Skeletal muscle satellite cell (primary cell): ENCODE data around the gene COASY.
"Not testable (repeated sequence)": the region's sequence is repeated elsewhere in the genome, so short reads cannot be mapped to it uniquely, and the experiment has no call there.

Experiments
- H3K27me3 ChIP-seq: 2 replicates; pipeline ENCODE4 v1.7.0; 2013; ENCODE audit warnings: low read length; ENCODE audit not compliant: control insufficient read depth, insufficient read depth
- H3K36me3 ChIP-seq: 2 replicates; pipeline ENCODE4 v1.7.0; 2013; ENCODE audit warnings: mild to moderate bottlenecking, control low read depth, low read length; ENCODE audit not compliant: insufficient read depth
- H3K4me1 ChIP-seq: 2 replicates; pipeline ENCODE4 v1.7.0; 2013; ENCODE audit warnings: low read length; ENCODE audit not compliant: control insufficient read depth, insufficient read depth
- H3K4me2 ChIP-seq: 2 replicates; pipeline ENCODE4 v1.7.0; 2013; ENCODE audit warnings: mild to moderate bottlenecking, low read length
- H3K4me3 ChIP-seq: 2 replicates; pipeline ENCODE4 v1.7.0; 2013; ENCODE audit warnings: low read length
- H3K9ac ChIP-seq: 2 replicates; pipeline ENCODE4 v1.7.0; 2013; ENCODE audit warnings: mild to moderate bottlenecking, low read depth, low read length, moderate library complexity
- H3K9me3 ChIP-seq: replicated peaks from 2 replicates; pipeline ENCODE4 v1.7.0; 2013; ENCODE audit warnings: mild to moderate bottlenecking, control low read depth, low read length

Gene COASY

DNA sequence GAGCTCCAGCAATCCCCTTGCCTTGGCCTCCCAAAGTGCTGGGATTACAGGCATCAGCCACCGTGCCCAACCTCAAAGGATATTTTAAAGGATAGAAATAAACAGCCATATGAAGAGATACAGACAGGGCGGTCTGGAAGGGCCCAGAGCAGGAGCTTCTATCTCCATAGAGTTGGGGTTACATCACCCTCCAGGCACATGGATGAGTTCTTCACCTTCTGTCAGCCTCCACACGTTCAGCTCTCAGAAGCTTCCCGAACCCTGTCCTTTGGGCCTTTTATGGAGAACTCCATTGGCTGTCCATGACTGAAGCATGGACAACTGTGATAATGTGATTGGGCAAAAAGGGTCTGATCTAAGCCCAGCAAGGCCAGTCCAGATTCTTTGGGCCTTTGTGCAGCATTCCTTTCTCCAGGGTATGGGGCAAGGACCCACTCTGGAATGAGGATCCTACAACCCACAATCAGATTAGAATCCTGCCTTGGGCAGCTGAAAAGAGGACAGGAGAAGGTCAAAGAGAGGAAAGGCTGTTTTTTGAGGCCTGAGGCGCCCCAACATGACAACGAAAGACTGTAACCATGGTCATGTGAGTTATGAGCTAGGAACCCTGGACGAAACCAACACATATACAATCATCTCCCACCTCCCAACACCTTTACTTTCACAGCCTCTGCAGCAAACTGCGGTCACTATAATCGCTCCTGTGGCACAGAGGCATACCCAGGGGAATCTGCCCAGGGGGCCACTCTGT is 16.0 kb upstream of the COASY start:
- peaks cover 20% of the 10 kb centered on the region for H3K36me3 ChIP-seq
- H3K9ac ChIP-seq, H3K4me2 ChIP-seq, H3K4me3 ChIP-seq, H3K9me3 ChIP-seq, H3K4me1 ChIP-seq, H3K27me3 ChIP-seq: not testable (repeated sequence)

DNA sequence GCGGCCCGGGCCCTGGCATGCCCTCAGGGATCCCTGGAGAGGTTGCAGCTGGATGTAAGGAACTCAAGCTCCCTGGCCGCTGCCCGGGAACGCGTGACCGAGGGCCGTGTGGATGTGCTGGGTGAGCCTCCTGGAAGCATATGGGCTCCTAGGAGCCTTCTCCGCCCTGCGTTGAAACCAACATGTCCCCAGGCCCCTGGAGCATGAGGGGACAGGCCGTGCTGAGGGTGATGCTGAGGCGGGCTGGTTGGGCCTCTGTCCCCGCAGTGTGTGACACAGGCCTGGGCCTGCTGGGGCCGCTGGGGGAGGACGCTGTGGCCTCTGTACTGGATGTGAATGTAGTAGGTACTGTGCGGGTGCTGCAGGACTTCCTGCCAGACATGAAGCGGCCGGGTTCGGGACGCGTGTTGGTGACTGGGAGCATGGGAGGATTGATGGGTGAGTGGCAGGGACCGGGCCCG is 14.9 kb upstream of the COASY start:
- H3K9me3 ChIP-seq = no peaks in the 10 kb centered on the region
- no peaks in the 10 kb centered on the region for H3K27me3 ChIP-seq
- no peaks in the 10 kb centered on the region for H3K4me1 ChIP-seq
- H3K9ac ChIP-seq = no peak overlapping the region
- H3K4me3 ChIP-seq = no peak overlapping the region
- H3K4me2 ChIP-seq = no peak overlapping the region
- H3K36me3 ChIP-seq = peaks cover 12% of the 10 kb centered on the region

DNA sequence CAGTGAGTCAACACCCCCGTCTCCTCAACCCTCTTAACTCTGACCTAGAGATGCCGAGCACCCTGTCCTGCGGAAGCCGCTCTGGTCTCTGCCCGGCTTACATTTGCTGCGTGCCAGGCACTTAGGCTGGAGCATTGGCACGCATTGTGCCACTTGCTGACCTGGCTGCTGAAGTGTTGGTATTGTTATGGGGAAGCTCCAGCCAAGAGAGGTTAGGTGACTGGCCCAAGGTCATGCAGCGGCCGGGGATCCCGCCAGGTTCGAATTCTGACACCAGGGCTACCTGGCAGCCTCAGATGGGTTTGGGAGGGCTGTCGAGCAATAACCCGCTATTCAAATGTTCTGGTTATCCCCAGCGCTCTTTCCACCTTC is 14.3 kb upstream of the COASY start:
- Histone ChIP-seq H3K27me3 (no peaks in the 10 kb centered on the region), H3K4me2 (no peak overlapping the region), H3K9me3 (no peaks in the 10 kb centered on the region), H3K4me1 (no peaks in the 10 kb centered on the region), H3K4me3 (no peak overlapping the region), H3K36me3 (peaks cover 9% of the 10 kb centered on the region), H3K9ac (no peak overlapping the region)

DNA sequence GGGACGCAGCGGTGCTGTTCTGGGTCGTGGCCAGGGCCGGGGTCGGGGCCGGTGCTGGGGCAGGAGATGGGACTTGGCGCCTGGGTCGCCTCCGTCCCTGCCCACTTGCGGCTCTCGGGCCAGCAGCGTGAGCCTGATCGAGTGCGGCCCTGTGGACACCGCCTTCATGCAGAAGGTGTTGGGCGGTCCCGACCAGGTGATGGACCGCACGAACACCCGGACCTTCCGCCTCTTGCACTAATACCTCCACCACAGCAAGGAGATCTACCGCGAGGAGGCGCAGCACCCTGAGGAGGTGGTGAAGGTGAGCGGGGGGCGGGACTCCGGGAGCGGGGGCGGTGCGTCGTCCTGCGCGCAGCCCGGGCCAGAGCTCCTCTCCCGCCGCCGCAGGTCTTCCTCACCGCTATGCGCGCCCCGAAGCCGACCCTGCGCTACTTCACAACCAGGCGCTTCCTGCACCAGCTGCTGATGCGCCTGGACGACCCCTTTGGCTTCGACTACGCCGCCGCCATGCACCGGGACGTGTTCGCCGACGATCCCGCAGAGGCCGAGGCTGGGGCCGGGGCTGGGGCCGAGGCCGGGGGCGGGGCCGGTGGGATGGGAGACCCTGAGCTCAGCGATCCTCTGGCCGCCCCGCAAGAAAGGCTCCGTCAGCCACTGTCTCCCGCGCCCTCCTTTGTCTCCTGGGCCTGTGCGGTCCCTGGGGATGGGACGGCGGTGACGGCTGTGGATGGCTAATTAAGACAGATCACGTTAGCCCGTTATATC is 13.7 kb upstream of the COASY start:
- Histone ChIP-seq H3K27me3 (no peaks in the 10 kb centered on the region), H3K4me1 (peaks cover 1% of the 10 kb centered on the region), H3K36me3 (peaks cover 4% of the 10 kb centered on the region), H3K9me3 (no peaks in the 10 kb centered on the region), H3K4me3 (no peak overlapping the region), H3K4me2 (no peak overlapping the region), H3K9ac (no peak overlapping the region)

DNA sequence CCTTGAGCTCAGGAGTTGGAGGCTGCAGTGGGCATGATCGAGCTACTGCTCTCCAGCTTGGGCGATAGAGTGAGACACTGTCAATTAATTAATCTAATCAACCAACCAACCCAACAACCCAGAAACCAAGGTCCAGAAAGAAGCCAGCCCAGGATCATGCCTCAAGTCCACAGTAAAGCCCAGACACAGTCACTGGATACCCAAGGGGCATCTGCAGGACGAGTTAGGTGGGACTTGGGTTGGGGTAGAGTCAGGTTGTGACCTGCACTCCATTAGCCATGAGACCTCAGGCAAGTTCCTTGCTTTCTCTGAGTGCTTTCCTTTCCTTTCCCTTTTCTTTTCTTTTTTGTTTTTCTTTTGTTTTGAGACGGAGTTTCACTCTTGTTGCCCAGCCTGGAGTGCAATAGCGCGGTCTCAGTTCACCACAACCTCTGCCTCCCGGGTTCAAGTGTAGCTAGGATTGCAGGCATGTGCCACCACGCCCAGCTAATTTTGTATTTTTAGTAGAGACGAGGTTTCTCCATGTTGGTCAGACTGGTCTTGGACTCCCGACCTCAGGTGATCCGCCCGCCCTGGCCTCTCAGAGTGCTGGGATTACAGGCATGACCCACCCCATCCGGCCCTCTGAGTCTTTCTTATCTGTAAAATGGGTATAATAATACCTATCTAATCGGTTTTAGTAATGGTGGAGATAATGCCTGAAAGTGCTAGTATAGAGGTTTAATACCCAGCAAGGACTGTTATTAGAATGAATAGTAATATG is 12.8 kb upstream of the COASY start:
- Histone ChIP-seq H3K4me2 (no peak overlapping the region), H3K27me3 (no peaks in the 10 kb centered on the region), H3K4me3 (no peak overlapping the region), H3K36me3 (no peaks in the 10 kb centered on the region), H3K9ac (no peak overlapping the region), H3K4me1 (peaks cover 11% of the 10 kb centered on the region), H3K9me3 (no peaks in the 10 kb centered on the region)

DNA sequence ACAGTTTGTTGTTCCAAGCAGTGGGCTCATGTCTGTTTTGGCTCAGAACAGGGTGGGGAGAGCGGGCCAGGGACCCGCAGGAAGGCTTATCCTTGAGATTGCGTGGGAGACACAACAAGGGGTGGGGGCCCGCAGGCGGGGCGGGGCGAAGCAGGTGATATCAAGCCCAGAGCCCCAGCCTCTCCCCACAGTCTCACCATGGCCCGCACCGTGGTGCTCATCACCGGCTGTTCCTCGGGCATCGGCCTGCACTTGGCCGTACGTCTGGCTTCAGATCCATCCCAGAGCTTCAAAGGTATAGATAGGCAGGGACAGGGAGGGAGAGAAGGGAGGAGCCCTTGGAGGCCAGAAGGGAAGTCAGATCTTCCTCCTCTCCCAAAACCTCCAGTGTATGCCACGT is 9.2 kb upstream of the COASY start, which contains the start of gene HSD17B1:
HSD17B1 (plus strand) TSS at position 188 of the 400 bp plus-strand sequence; CDS start at position 199, 11 bp downstream.
- H3K36me3 ChIP-seq, H3K27me3 ChIP-seq, H3K9me3 ChIP-seq: not testable (repeated sequence)
- peaks cover 17% of the 10 kb centered on the region for H3K4me1 ChIP-seq
- peak within 1 kb of the TSS; percentile 91 for H3K9ac ChIP-seq
- H3K4me3 ChIP-seq = peak within 1 kb of the TSS; percentile 92
- H3K4me2 ChIP-seq = peak within 1 kb of the TSS; percentile 95

DNA sequence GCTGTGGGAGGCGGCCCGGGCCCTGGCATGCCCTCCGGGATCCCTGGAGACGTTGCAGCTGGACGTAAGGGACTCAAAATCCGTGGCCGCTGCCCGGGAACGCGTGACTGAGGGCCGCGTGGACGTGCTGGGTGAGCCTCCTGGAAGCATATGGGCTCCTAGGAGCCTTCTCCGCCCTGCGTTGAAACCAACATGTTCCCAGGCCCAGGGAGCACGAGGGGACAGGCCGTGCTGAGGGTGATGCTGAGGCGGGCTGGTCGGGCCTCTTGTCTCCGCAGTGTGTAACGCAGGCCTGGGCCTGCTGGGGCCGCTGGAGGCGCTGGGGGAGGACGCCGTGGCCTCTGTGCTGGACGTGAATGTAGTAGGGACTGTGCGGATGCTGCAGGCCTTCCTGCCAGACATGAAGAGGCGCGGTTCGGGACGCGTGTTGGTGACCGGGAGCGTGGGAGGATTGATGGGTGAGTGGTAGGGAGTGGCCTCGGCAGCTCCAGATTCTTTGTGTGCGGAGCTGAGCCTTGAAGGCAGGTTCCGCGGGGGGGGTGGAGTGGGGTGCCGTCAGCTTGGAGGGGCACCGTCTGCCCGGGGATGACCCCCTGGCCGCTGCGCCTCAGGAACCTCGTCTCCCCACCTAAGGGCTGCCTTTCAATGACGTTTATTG is 8.7 kb upstream of the COASY start:
- H3K4me1 ChIP-seq = peaks cover 17% of the 10 kb centered on the region
- no peaks in the 10 kb centered on the region for H3K27me3 ChIP-seq
- peak overlapping the region; percentile 91 for H3K9ac ChIP-seq
- H3K9me3 ChIP-seq = no peaks in the 10 kb centered on the region
- H3K36me3 ChIP-seq = no peaks in the 10 kb centered on the region
- peak overlapping the region; percentile 92 for H3K4me3 ChIP-seq
- H3K4me2 ChIP-seq = peak overlapping the region; percentile 95

DNA sequence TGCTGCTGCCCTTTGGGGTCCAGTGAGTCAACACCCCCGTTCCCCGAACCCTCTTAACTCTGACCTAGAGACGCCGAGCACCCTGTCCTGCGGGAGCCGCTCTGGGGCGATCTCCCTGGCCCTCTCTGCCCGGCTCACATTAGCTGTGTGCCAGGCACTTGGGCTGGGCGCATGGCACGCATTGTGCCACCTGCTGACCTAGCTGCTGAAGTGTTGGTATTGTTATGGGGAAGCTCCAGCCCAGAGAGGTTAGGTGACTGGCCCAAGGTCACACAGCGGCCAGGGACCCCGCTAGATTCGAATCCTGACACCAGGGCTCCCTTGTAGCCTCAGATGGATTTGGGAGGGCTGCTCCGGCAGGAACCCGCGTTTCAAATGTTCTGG is 8.1 kb upstream of the COASY start:
- peak overlapping the region; percentile 92 for H3K4me3 ChIP-seq
- H3K4me1 ChIP-seq = peaks cover 17% of the 10 kb centered on the region
- no peaks in the 10 kb centered on the region for H3K36me3 ChIP-seq
- H3K9me3 ChIP-seq = no peaks in the 10 kb centered on the region
- peak overlapping the region; percentile 95 for H3K4me2 ChIP-seq
- no peaks in the 10 kb centered on the region for H3K27me3 ChIP-seq
- peak overlapping the region; percentile 91 for H3K9ac ChIP-seq

DNA sequence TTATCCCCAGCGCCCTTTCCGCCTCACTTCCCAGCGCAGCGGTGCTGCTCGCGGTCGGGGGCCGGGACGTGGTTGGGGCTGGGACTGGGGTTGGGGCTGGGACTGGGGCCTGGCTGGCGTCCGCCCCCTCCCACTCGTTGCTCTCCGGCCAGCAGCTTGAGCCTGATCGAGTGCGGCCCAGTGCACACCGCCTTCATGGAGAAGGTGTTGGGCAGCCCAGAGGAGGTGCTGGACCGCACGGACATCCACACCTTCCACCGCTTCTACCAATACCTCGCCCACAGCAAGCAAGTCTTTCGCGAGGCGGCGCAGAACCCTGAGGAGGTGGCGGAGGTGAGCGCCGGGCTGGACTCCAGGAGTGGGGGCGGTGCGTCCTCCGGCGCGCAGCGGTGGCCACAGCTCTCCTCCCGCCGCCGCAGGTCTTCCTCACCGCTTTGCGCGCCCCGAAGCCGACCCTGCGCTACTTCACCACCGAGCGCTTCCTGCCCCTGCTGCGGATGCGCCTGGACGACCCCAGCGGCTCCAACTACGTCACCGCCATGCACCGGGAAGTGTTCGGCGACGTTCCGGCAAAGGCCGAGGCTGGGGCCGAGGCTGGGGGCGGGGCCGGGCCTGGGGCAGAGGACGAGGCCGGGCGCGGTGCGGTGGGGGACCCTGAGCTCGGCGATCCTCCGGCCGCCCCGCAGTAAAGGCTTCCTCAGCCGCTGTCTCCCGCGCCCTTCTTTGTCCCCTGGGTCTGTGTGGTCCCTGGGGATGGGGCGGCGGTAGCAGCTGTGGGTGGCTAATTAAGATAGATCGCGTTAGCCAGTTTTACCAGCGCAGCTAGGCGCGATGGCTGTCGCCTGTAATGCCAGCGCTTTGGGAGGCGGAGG is 7.5 kb upstream of the COASY start:
- Histone ChIP-seq H3K4me2 (peak overlapping the region; percentile 95), H3K27me3 (no peaks in the 10 kb centered on the region), H3K9ac (peak overlapping the region; percentile 91), H3K4me1 (peaks cover 17% of the 10 kb centered on the region), H3K36me3 (no peaks in the 10 kb centered on the region), H3K9me3 (no peaks in the 10 kb centered on the region), H3K4me3 (peak overlapping the region; percentile 92)

DNA sequence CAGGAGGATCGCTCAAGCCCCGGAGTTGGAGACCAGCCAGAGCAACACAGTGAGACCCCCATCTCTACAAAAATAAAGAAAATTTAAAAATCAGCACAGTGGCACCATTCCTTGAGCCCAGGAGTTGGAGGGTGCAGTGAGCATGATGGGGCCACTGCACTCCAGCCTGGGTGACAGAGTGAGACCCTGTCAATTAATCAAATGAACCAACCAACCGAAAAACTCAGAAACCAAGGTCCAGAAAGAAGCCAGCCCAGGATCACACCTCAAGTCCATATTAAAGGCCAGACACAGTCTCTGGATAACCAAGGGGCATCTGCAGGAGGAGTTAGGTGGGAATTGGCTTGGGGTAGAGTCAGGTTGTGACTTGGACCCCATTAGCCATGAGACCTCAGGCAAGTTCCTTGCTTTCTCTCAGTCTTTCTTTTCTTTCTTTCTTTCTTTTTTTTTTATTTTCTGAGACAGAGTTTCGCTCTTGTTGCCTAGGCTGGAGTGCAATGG is 6.8 kb upstream of the COASY start:
- H3K4me3 ChIP-seq = peak overlapping the region; percentile 92
- peak overlapping the region; percentile 95 for H3K4me2 ChIP-seq
- H3K9me3 ChIP-seq = no peaks in the 10 kb centered on the region
- no peaks in the 10 kb centered on the region for H3K36me3 ChIP-seq
- H3K27me3 ChIP-seq = no peaks in the 10 kb centered on the region
- H3K9ac ChIP-seq = peak overlapping the region; percentile 91
- H3K4me1 ChIP-seq = peaks cover 17% of the 10 kb centered on the region
